Dedifferentiated amniotic fluid mesenchymal stem cell (primary cell): ENCODE results near the gene SYNDIG1.

ENCODE experiments used
- DNase-seq: peaks from one replicate; pipeline ENCODE4 v3.0.0-alpha.2; 2016; ENCODE audit errors: extremely low spot score

SYNDIG1 gene

GRCh38 chr20:24630486-24631172 is 161.2 kb downstream of the SYNDIG1 start:
- DNase-seq: no peak

- no peak for DNase-seq
Measured at GRCh38 chr20:24631173-24631505, 161.7 kb downstream of the SYNDIG1 start.

- DNase-seq: no peak
Measured at GRCh38 chr20:24632581-24632980, 163.2 kb downstream of the SYNDIG1 start.

- DNase-seq: no peak
Measured at GRCh38 chr20:24633026-24633425, 163.6 kb downstream of the SYNDIG1 start.

- DNase-seq: no peak
Measured at GRCh38 chr20:24633521-24633920, 164.1 kb downstream of the SYNDIG1 start.

- DNase-seq: peak; percentile 72
Measured at GRCh38 chr20:24634855-24635254, 165.4 kb downstream of the SYNDIG1 start.

GRCh38 chr20:24636626-24637025 is 167.2 kb downstream of the SYNDIG1 start:
- DNase-seq: no peak

GRCh38 chr20:24637087-24637486 is 167.7 kb downstream of the SYNDIG1 start:
- no peak for DNase-seq

- DNase-seq: no peak
Measured at GRCh38 chr20:24637941-24638340, 168.5 kb downstream of the SYNDIG1 start.

GRCh38 chr20:24638591-24639548 is 169.4 kb downstream of the SYNDIG1 start:
- DNase-seq: no peak

GRCh38 chr20:24640276-24640675 is 170.8 kb downstream of the SYNDIG1 start:
- DNase-seq: no peak

- DNase-seq: no peak
Measured at GRCh38 chr20:24640686-24641085, 171.3 kb downstream of the SYNDIG1 start.

GRCh38 chr20:24643731-24644626 is 174.6 kb downstream of the SYNDIG1 start:
- DNase-seq: peak; percentile 35

GRCh38 chr20:24646321-24646720 is 176.9 kb downstream of the SYNDIG1 start:
- DNase-seq: no peak

- no peak for DNase-seq
Measured at GRCh38 chr20:24647713-24648112, 178.3 kb downstream of the SYNDIG1 start.

- DNase-seq: peak; percentile 62
Measured at GRCh38 chr20:24648481-24648880, 179.1 kb downstream of the SYNDIG1 start.

- DNase-seq: no peak
Measured at GRCh38 chr20:24648919-24649318, 179.5 kb downstream of the SYNDIG1 start.

- DNase-seq: no peak
Measured at GRCh38 chr20:24649787-24650490, 180.5 kb downstream of the SYNDIG1 start.

GRCh38 chr20:24651171-24651975 is 181.9 kb downstream of the SYNDIG1 start:
- peak; percentile 70 for DNase-seq

- no peak for DNase-seq
Measured at GRCh38 chr20:24651976-24652345, 182.5 kb downstream of the SYNDIG1 start.

GRCh38 chr20:24653306-24653705 is 183.9 kb downstream of the SYNDIG1 start:
- DNase-seq: no peak
